PC-3 (cell line): ENCODE data around the gene GLB1L2.

Experiments
- CTCF ChIP-seq: fragments of 300-600 bp; sonication (generic); conservative IDR thresholded peaks from 2 replicates; pipeline ENCODE4 v1.5.1; 2017; ENCODE audit warnings: antibody characterized with exemption, low read depth, mild to moderate bottlenecking, low read length
- EZH2 ChIP-seq: fragments of 300-600 bp; sonication (generic); IDR thresholded peaks from one replicate; pipeline ENCODE4 v1.6.1; 2017; ENCODE audit warnings: antibody characterized with exemption, mild to moderate bottlenecking, low read length; ENCODE audit not compliant: unreplicated experiment
- EZH2phosphoT487 ChIP-seq: fragments of 300-600 bp; sonication (generic); IDR thresholded peaks from 2 replicates; pipeline ENCODE4 v1.6.1; 2018; ENCODE audit warnings: mild to moderate bottlenecking, antibody characterized with exemption, low read length, borderline replicate concordance

GRCh38 chr11:134402910-134403309 is 71.1 kb downstream of the GLB1L2 start:
- TF ChIP-seq CTCF = no peak
- TF ChIP-seq EZH2 = no peak
- no peak for TF ChIP-seq EZH2phosphoT487
